HG02642 (cell line): Measurements from ENCODE around the gene SNAI1.
"Not testable (repeated sequence)": the region's sequence is repeated elsewhere in the genome, so short reads cannot be mapped to it uniquely, and the experiment has no call there.

Source experiments
- ATAC-seq: cut with Tn5 transposase; IDR thresholded peaks from one replicate; pipeline ENCODE4 v1.9.1; 2021; ENCODE audit warnings: mild to moderate bottlenecking; ENCODE audit not compliant: unreplicated experiment, poor library complexity

The SNAI1 gene

GRCh38 chr20:49961413-49961812, 21.4 kb upstream of the SNAI1 start:
- ATAC-seq, result no peak

GRCh38 chr20:49964964-49965780, 17.6 kb upstream of the SNAI1 start:
- ATAC-seq, result no peak

- ATAC-seq, result no peak
Observed at GRCh38 chr20:49965781-49966305, 16.9 kb upstream of the SNAI1 start.

- ATAC-seq, result no peak
Observed at GRCh38 chr20:49966861-49967260, 15.9 kb upstream of the SNAI1 start.

GRCh38 chr20:49969234-49969633, 13.5 kb upstream of the SNAI1 start:
- no peak for ATAC-seq

- no peak for ATAC-seq
Observed at GRCh38 chr20:49969946-49970345, 12.8 kb upstream of the SNAI1 start.

- ATAC-seq, result no peak
Observed at GRCh38 chr20:49970498-49970897, 12.3 kb upstream of the SNAI1 start.

GRCh38 chr20:49973981-49974380, 8.8 kb upstream of the SNAI1 start:
- ATAC-seq, result no peak

GRCh38 chr20:49976542-49976941, 6.2 kb upstream of the SNAI1 start:
- no peak for ATAC-seq

- ATAC-seq, result not testable (repeated sequence)
Observed at GRCh38 chr20:49977740-49978139, 5.0 kb upstream of the SNAI1 start.

- no peak for ATAC-seq
Observed at GRCh38 chr20:49978685-49979029, 4.1 kb upstream of the SNAI1 start.

GRCh38 chr20:49979030-49979832, 3.5 kb upstream of the SNAI1 start:
- peak; percentile 34 for ATAC-seq

- no peak for ATAC-seq
Observed at GRCh38 chr20:49980140-49981008, 2.4 kb upstream of the SNAI1 start.

GRCh38 chr20:49981218-49982071, 1.3 kb upstream of the SNAI1 start:
- ATAC-seq, result no peak

GRCh38 chr20:49982072-49982345, 771 bp upstream of the SNAI1 start:
- no peak for ATAC-seq

GRCh38 chr20:49983123-49983847, 505 bp downstream of the SNAI1 start:
- no peak for ATAC-seq

GRCh38 chr20:49983848-49984408, 1.1 kb downstream of the SNAI1 start:
- ATAC-seq, result no peak

GRCh38 chr20:49984426-49985153, 1.8 kb downstream of the SNAI1 start:
- no peak for ATAC-seq
